Progenitor cell of endocrine pancreas (in vitro differentiated cells): ENCODE data around the gene FAM180B. TPM values are rescaled to one million over a fixed set of nuclear protein-coding genes. Genes with fewer than 3 reads are reported as not detected.

Source experiments
- DNase-seq: peaks from one replicate; pipeline ENCODE4 v3.0.0; 2021; ENCODE audit warnings: low spot score; ENCODE audit not compliant: unreplicated experiment
- H3K27ac Mint-ChIP-seq: 2 replicates; pipeline ENCODE4 v1.8.0; 2021; ENCODE audit warnings: mild to moderate bottlenecking, moderate library complexity, mixed read lengths
- H3K27me3 Mint-ChIP-seq: 2 replicates; pipeline ENCODE4 v1.8.0; 2021; ENCODE audit warnings: mixed read lengths
- H3K36me3 Mint-ChIP-seq: 2 replicates; pipeline ENCODE4 v1.8.0; 2022; ENCODE audit warnings: mixed read lengths; ENCODE audit not compliant: insufficient read depth
- H3K4me1 Mint-ChIP-seq: 2 replicates; pipeline ENCODE4 v1.8.0; 2021; ENCODE audit warnings: low read depth, mixed read lengths
- H3K4me3 Mint-ChIP-seq: 2 replicates; pipeline ENCODE4 v1.8.0; 2021; ENCODE audit warnings: low read depth, mild to moderate bottlenecking, moderate library complexity, mixed read lengths
- H3K9me3 Mint-ChIP-seq: 2 replicates; pipeline ENCODE4 v1.8.0; 2021; ENCODE audit warnings: low read depth, mixed read lengths
- total RNA-seq: library from RNA; stranded (reverse); gene quantifications from 2 replicates; pipeline ENCODE4 v1.2.1, GENCODE V29; 2021
- TF ChIP-seq, protein P1 (sequence below): fragments of 200-600 bp; sonication (generic); IDR thresholded peaks from one replicate; pipeline ENCODE4 v1.5.0; 2021; ENCODE audit warnings: antibody characterized with exemption, mild to moderate bottlenecking; ENCODE audit not compliant: unreplicated experiment

The FAM180B gene
- total RNA-seq, 1 donor from 2014 or later: 0.26 TPM

GRCh38 chr11:47564933-47565339 lies 21.5 kb upstream of the FAM180B start:
- Mint-ChIP-seq H3K4me3 (peak overlapping the region; percentile 72), H3K36me3 (peaks cover 1% of the 10 kb centered on the region), H3K9me3 (no peaks in the 10 kb centered on the region), H3K27me3 (no peaks in the 10 kb centered on the region), H3K4me1 (peaks cover 8% of the 10 kb centered on the region), H3K27ac (peak overlapping the region; percentile 69)
- no peak for DNase-seq
- TF ChIP-seq, protein P1, sequence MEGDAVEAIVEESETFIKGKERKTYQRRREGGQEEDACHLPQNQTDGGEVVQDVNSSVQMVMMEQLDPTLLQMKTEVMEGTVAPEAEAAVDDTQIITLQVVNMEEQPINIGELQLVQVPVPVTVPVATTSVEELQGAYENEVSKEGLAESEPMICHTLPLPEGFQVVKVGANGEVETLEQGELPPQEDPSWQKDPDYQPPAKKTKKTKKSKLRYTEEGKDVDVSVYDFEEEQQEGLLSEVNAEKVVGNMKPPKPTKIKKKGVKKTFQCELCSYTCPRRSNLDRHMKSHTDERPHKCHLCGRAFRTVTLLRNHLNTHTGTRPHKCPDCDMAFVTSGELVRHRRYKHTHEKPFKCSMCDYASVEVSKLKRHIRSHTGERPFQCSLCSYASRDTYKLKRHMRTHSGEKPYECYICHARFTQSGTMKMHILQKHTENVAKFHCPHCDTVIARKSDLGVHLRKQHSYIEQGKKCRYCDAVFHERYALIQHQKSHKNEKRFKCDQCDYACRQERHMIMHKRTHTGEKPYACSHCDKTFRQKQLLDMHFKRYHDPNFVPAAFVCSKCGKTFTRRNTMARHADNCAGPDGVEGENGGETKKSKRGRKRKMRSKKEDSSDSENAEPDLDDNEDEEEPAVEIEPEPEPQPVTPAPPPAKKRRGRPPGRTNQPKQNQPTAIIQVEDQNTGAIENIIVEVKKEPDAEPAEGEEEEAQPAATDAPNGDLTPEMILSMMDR: no peak

- Mint-ChIP-seq H3K4me3 (peak within 1 kb of the TSS; percentile 86), H3K27ac (peak within 1 kb of the TSS; percentile 93), H3K27me3 (no peaks in the 10 kb centered on the region), H3K4me1 (peaks cover 8% of the 10 kb centered on the region), H3K36me3 (peaks cover 1% of the 10 kb centered on the region), H3K9me3 (no peaks in the 10 kb centered on the region)
- peak; percentile 69 for DNase-seq
- TF ChIP-seq, protein P1: no peak
Measured at GRCh38 chr11:47565340-47566148, 20.9 kb upstream of the FAM180B start, which contains the start of gene PTPMT1. Gene PTPMT1 (plus strand): TSS chr11:47565599. CDS start chr11:47565623, 24 bp downstream.

GRCh38 chr11:47566149-47566698 lies 20.3 kb upstream of the FAM180B start:
- H3K27me3 Mint-ChIP-seq: no peaks in the 10 kb centered on the region
- TF ChIP-seq, protein P1: no peak
- peak overlapping the region; percentile 86 for H3K4me3 Mint-ChIP-seq
- H3K4me1 Mint-ChIP-seq: peaks cover 8% of the 10 kb centered on the region
- no peaks in the 10 kb centered on the region for H3K9me3 Mint-ChIP-seq
- H3K36me3 Mint-ChIP-seq: peaks cover 4% of the 10 kb centered on the region
- H3K27ac Mint-ChIP-seq: peak overlapping the region; percentile 93
- DNase-seq: no peak

DNA sequence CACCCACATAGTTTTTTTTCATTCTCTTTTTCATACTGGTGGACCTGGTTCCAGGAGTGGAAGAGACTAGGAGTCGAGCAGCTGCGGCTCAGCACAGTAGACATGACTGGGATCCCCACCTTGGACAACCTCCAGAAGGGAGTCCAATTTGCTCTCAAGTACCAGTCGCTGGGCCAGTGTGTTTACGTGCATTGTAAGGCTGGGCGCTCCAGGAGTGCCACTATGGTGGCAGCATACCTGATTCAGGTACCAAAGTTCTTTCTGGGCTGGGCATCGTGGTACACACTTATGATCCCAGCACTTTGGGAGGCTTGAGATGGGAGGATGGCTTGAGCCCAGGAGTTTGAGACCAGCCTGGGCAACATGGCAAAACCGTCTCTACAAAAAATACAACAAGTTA lies 16.8 kb upstream of the FAM180B start:
- H3K4me1 Mint-ChIP-seq: peaks cover 8% of the 10 kb centered on the region
- TF ChIP-seq, protein P1: no peak
- H3K9me3 Mint-ChIP-seq: no peaks in the 10 kb centered on the region
- DNase-seq: no peak
- H3K36me3 Mint-ChIP-seq: peaks cover 13% of the 10 kb centered on the region
- no peak overlapping the region for H3K4me3 Mint-ChIP-seq
- H3K27ac Mint-ChIP-seq: no peak overlapping the region
- H3K27me3 Mint-ChIP-seq: no peaks in the 10 kb centered on the region

GRCh38 chr11:47570651-47571356 lies 15.7 kb upstream of the FAM180B start:
- Mint-ChIP-seq H3K9me3 (no peaks in the 10 kb centered on the region), H3K27me3 (no peaks in the 10 kb centered on the region), H3K27ac (no peak overlapping the region), H3K4me3 (no peak overlapping the region), H3K4me1 (peaks cover 8% of the 10 kb centered on the region), H3K36me3 (peaks cover 15% of the 10 kb centered on the region)
- TF ChIP-seq, protein P1: no peak
- DNase-seq: no peak
